Calu3 (cell line): Measurements from ENCODE around the gene SLC39A11. TPM values are rescaled to one million over a fixed set of nuclear protein-coding genes. Genes with fewer than 3 reads are reported as not detected.

Experiments used
- BruUV-seq: library from RNA; stranded (reverse); fragments of 400-500 nt; replicated peaks from 2 replicates; lab custom pipeline; 2021; lab: Mats Ljungman, UMichigan
- CTCF ChIA-PET: fragments of 300-600 bp; sonication (Branson Sonifier 250); formaldehyde crosslinking; loops from one replicate; lab custom pipeline; 2022; ENCODE audit warnings: antibody characterized with exemption; lab: Charles Lee
- DNase-seq: peaks from one replicate; pipeline ENCODE4 v3.0.0; 2022
- H3K27ac Mint-ChIP-seq: one replicate; pipeline ENCODE4 v1.8.0; 2022; ENCODE audit warnings: mixed read lengths; ENCODE audit not compliant: unreplicated experiment
- H3K27me3 Mint-ChIP-seq: one replicate; pipeline ENCODE4 v1.8.0; 2022; ENCODE audit warnings: mixed read lengths; ENCODE audit not compliant: unreplicated experiment
- H3K36me3 Mint-ChIP-seq: one replicate; pipeline ENCODE4 v1.8.0; 2022; ENCODE audit warnings: mild to moderate bottlenecking, moderate library complexity, mixed read lengths; ENCODE audit not compliant: insufficient read depth, unreplicated experiment
- H3K4me1 Mint-ChIP-seq: one replicate; pipeline ENCODE4 v1.8.0; 2022; ENCODE audit warnings: mild to moderate bottlenecking, low read depth, mixed read lengths; ENCODE audit not compliant: unreplicated experiment
- H3K4me3 Mint-ChIP-seq: one replicate; pipeline ENCODE4 v1.8.0; 2022; ENCODE audit warnings: mild to moderate bottlenecking, low read depth, moderate library complexity, mixed read lengths; ENCODE audit not compliant: unreplicated experiment
- H3K9me3 Mint-ChIP-seq: one replicate; pipeline ENCODE4 v1.8.0; 2022; ENCODE audit warnings: low read depth, mixed read lengths; ENCODE audit not compliant: unreplicated experiment
- intact Hi-C: fragments of 100-400 bp; cut with micrococcal nuclease; formaldehyde crosslinking; loops from one replicate; pipeline ENCODE4 v1.10.0; 2022; ENCODE audit not compliant: unreplicated experiment
- total RNA-seq: library from RNA; stranded (reverse); gene quantifications from 2 replicates; pipeline ENCODE4 v1.2.3, GENCODE V29; 2022
- TF ChIP-seq, protein P1 (sequence below): fragments of 200-600 bp; IDR thresholded peaks from one replicate; pipeline ENCODE4 v1.8.0; 2022; ENCODE audit warnings: antibody characterized with exemption; ENCODE audit not compliant: unreplicated experiment

The SLC39A11 gene
- total RNA-seq, 1 experiment from 2014 or later: 60.3 TPM

DNA sequence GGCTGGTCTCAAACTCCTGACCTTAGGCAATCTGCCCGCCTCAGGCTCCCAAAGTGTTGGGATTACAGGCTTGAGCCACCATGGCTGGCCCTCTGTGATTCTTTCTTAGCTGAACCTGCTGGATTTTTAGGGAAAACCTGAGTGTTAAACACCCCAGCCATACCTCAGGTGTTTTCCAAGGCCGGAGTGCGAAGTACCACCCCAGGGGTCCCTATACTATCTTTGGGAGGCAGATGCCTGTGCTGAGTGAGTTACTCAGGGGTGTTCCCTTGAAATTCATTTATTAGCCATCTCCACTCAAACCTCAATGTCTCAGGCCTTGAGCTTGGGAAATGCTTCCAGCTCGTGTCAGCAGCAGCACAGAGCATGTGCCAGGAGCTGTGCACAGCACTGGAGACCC lies 432.7 kb downstream of the SLC39A11 start:
- peaks cover 64% of the 10 kb centered on the region for H3K4me1 Mint-ChIP-seq

DNA sequence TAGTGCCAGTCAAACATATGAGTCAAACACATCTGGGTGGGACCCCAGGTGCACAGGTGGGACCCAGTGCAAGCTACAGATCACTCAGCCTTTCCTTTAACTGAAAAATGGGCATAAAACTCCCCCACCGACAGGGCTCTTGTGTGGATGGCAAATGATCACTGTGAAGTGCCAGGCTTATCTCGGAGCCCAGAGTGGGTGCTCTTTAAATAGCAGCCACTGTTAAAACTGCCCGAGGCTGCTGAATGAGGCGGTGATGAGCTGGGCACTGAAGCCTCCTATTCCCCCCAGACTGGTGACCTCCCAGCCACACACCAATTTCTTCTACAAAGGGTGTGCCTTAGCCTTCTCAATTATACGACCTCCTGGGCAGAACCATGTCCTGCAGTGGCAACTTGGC lies 433.8 kb downstream of the SLC39A11 start:
- Mint-ChIP-seq H3K4me1 (peaks cover 75% of the 10 kb centered on the region), H3K4me3 (no peak overlapping the region), H3K9me3 (peaks cover 7% of the 10 kb centered on the region), H3K27ac (peak overlapping the region; percentile 69), H3K36me3 (peaks cover 32% of the 10 kb centered on the region), H3K27me3 (no peaks in the 10 kb centered on the region)
- TF ChIP-seq, protein P1, sequence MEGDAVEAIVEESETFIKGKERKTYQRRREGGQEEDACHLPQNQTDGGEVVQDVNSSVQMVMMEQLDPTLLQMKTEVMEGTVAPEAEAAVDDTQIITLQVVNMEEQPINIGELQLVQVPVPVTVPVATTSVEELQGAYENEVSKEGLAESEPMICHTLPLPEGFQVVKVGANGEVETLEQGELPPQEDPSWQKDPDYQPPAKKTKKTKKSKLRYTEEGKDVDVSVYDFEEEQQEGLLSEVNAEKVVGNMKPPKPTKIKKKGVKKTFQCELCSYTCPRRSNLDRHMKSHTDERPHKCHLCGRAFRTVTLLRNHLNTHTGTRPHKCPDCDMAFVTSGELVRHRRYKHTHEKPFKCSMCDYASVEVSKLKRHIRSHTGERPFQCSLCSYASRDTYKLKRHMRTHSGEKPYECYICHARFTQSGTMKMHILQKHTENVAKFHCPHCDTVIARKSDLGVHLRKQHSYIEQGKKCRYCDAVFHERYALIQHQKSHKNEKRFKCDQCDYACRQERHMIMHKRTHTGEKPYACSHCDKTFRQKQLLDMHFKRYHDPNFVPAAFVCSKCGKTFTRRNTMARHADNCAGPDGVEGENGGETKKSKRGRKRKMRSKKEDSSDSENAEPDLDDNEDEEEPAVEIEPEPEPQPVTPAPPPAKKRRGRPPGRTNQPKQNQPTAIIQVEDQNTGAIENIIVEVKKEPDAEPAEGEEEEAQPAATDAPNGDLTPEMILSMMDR: no peak
- DNase-seq: no peak
- CTCF ChIA-PET: no interaction called here
- intact Hi-C loops: loop anchor here (5.0 kb wide), 2 partner anchors 321 to 1891 kb away; no protein-coding TSS in a partner anchor
- no TSS peak for BruUV-seq

More for the DNA sequence above, 432.7 kb downstream of the SLC39A11 start:
- CTCF ChIA-PET: interaction anchor here (1.1 to 3.1 kb wide), 2 partner anchors 24 to 57 kb away, joined by 3 to 12 read pairs; no protein-coding TSS in a partner anchor
- Mint-ChIP-seq H3K36me3 (peaks cover 32% of the 10 kb centered on the region), H3K27me3 (no peaks in the 10 kb centered on the region), H3K27ac (no peak overlapping the region), H3K4me3 (no peak overlapping the region), H3K9me3 (peaks cover 10% of the 10 kb centered on the region)
- BruUV-seq: no TSS peak
- intact Hi-C loops: loop anchor here (2.0 to 5.0 kb wide), 6 partner anchors 45 to 1893 kb away; no protein-coding TSS in a partner anchor
- TF ChIP-seq, protein P1: no peak
- no peak for DNase-seq

DNA sequence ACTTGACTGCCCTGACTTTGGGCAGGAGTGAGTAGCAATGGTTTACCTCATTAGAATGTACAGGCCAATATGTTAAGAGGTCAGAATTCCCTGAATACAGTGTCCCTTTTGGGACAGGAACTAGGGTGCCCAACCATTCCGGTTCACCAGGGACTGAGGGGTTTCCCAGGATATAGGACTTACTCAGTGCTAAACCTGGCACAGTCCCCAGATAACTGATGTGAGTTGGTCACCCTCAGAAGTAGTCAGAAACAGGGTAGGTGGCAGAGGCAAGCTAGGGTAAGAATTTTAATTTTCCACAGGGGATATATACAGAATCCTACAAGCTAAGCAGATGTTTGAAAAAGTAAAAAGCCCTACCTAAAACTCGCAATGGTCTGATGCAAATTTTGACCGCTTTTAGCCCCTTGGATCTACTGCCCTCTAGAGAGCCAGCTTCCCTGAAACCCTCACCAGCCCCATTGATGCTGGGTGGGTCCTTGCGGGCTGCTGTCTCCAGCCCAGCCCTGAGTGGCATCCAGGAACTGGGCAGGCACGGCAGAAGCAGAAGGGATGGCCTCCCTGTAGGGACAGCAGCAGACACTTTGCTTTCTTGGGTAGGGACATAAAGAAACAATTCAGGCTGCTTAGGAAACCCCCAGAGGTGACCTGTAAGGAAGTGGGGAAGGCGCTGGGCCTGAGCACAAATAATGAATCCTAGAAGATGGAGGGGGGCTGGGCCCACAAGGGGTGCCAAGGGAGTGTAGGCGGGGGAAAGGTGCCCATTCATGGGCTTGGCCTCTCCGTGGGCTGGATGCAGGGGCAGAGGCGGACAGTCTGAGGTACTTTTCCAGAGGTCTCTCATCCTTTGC lies 434.8 kb downstream of the SLC39A11 start:
- intact Hi-C loops: loop anchor here (2.0 to 5.0 kb wide), 3 partner anchors 193 to 1890 kb away; no protein-coding TSS in a partner anchor
- TF ChIP-seq, protein P1: no peak
- no TSS peak for BruUV-seq
- Mint-ChIP-seq H3K9me3 (peaks cover 7% of the 10 kb centered on the region), H3K27me3 (no peaks in the 10 kb centered on the region), H3K27ac (peak overlapping the region; percentile 82), H3K4me3 (peak overlapping the region; percentile 8), H3K4me1 (peaks cover 77% of the 10 kb centered on the region), H3K36me3 (peaks cover 32% of the 10 kb centered on the region)
- CTCF ChIA-PET: interaction anchor here (0.8 to 1.1 kb wide), 6 partner anchors 12 to 235 kb away, joined by 3 to 5 read pairs (median 3); no protein-coding TSS in a partner anchor
- peak; percentile 79 for DNase-seq

DNA sequence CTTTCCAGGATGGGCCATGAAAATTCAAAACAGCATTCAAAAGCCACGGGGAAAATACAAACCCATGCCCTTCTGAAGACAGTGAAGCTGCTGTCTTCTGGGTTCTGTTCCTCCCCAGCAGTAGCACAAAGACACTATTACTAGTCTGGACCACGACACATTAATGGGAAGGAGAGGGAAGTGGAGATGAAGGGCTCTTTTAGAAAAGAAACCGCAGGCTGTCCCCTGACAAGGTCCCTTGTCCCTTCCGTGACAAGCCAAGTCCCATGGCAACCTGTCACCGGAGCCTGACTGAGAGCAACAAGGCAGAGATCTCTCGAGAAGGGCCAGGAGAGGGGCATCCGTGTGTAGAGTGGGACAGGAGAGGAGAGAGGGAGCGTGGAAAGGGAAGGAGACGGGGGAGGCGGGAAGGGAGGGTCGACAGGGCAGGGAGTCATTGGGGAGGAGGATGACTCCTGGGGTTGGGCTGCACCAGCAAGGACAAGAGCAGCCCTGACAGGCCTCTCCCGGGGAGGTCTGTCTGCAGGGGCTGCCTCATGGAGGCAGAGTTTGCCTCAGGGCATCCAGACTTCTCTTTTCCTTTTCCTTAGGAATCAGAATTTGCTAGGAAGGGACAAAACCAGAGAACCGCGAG lies 436.2 kb downstream of the SLC39A11 start:
- Mint-ChIP-seq H3K27ac (peak overlapping the region; percentile 82), H3K36me3 (peaks cover 23% of the 10 kb centered on the region)
- CTCF ChIA-PET: no interaction called here

More for the DNA sequence above, 436.2 kb downstream of the SLC39A11 start:
- BruUV-seq: no TSS peak
- intact Hi-C loops: loop anchor here (2.0 to 5.0 kb wide), 3 partner anchors 191 to 1889 kb away; no protein-coding TSS in a partner anchor
- Mint-ChIP-seq H3K4me1 (peaks cover 62% of the 10 kb centered on the region), H3K9me3 (no peaks in the 10 kb centered on the region), H3K4me3 (no peak overlapping the region), H3K27me3 (no peaks in the 10 kb centered on the region)
- TF ChIP-seq, protein P1: no peak
- no peak for DNase-seq
